Neural cell (in vitro differentiated cells): ENCODE data around the gene RRP1.

ENCODE experiments used
- CTCF ChIP-seq: fragments of 450-650 bp; IDR thresholded peaks from 2 replicates; pipeline ENCODE4 v1.5.1; 2014; ENCODE audit warnings: antibody characterized with exemption, mild to moderate bottlenecking, moderate library complexity; ENCODE audit not compliant: poor library complexity, severe bottlenecking
- EZH2 ChIP-seq: fragments of 200-600, 300-800 bp; shearing (Covaris generic), sonication (generic); IDR thresholded peaks from 2 replicates; pipeline ENCODE4 v1.6.1; 2014; ENCODE audit warnings: antibody characterized with exemption, low read length, borderline replicate concordance, mild to moderate bottlenecking; ENCODE audit not compliant: insufficient read depth, poor library complexity, severe bottlenecking
- TAF1 ChIP-seq: IDR thresholded peaks from 2 replicates; pipeline ENCODE4 v1.6.1; 2012; ENCODE audit warnings: low read depth
- TF ChIP-seq, protein P1 (sequence below): IDR thresholded peaks from 2 replicates; pipeline ENCODE4 v1.6.1; 2012; ENCODE audit warnings: borderline replicate concordance

DNA sequence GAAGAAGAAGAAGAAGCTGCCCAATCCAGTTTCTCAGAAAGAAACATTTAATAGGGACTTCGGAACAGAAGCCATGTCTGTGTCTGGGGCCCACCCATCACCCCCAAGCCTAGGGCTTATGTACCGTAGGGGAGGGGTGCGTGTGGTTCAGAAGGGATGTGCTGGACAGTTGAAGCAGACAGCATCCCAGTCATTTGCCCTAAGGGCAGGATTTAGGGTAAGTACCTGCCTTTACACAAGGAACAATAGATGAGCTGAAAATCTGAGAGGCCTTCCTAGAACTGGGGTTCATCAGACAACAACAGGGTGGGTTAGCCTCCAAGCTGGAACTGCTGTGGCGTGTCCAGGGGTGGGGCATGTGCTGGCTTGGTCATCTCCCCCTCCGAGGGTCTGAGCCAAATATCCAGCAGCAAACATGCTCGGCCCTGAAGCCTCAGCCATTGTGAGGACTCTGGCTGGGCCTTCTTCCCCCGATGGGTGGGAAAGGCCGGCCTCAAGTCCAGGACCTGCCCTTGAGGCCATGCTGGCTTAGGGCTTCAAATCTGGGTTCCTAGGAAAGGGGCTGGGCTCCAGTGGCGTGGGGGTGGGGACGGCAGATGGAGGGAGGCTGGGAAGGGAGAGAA lies 25.4 kb upstream of the RRP1 start:
- TF ChIP-seq CTCF: no peak
- no peak for TF ChIP-seq TAF1
- TF ChIP-seq EZH2: no peak
- TF ChIP-seq, protein P1, sequence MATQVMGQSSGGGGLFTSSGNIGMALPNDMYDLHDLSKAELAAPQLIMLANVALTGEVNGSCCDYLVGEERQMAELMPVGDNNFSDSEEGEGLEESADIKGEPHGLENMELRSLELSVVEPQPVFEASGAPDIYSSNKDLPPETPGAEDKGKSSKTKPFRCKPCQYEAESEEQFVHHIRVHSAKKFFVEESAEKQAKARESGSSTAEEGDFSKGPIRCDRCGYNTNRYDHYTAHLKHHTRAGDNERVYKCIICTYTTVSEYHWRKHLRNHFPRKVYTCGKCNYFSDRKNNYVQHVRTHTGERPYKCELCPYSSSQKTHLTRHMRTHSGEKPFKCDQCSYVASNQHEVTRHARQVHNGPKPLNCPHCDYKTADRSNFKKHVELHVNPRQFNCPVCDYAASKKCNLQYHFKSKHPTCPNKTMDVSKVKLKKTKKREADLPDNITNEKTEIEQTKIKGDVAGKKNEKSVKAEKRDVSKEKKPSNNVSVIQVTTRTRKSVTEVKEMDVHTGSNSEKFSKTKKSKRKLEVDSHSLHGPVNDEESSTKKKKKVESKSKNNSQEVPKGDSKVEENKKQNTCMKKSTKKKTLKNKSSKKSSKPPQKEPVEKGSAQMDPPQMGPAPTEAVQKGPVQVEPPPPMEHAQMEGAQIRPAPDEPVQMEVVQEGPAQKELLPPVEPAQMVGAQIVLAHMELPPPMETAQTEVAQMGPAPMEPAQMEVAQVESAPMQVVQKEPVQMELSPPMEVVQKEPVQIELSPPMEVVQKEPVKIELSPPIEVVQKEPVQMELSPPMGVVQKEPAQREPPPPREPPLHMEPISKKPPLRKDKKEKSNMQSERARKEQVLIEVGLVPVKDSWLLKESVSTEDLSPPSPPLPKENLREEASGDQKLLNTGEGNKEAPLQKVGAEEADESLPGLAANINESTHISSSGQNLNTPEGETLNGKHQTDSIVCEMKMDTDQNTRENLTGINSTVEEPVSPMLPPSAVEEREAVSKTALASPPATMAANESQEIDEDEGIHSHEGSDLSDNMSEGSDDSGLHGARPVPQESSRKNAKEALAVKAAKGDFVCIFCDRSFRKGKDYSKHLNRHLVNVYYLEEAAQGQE: no peak
